Hepatocyte (in vitro differentiated cells): Measurements from ENCODE around the gene PTPN12. TPM values are rescaled to one million over a fixed set of nuclear protein-coding genes. Genes with fewer than 3 reads are reported as not detected.

Source experiments
- DNase-seq: peaks from one replicate; pipeline ENCODE4 v3.0.0-alpha.2; 2016; ENCODE audit warnings: low spot score
- H2AFZ ChIP-seq: fragments of 200-600 bp; sonication (generic); 2 replicates; pipeline ENCODE4 v1.6.0; 2016; ENCODE audit warnings: antibody characterized with exemption, mild to moderate bottlenecking
- H3K27ac ChIP-seq: fragments of 200-600 bp; sonication (generic); 2 replicates; pipeline ENCODE4 v1.5.1; 2016; ENCODE audit warnings: mild to moderate bottlenecking
- H3K27me3 ChIP-seq: fragments of 200-600 bp; sonication (generic); 2 replicates; pipeline ENCODE4 v1.6.1; 2016
- H3K36me3 ChIP-seq: fragments of 200-600 bp; sonication (generic); replicated peaks from 2 replicates; pipeline ENCODE4 v1.5.1; 2016; ENCODE audit warnings: low read depth; ENCODE audit not compliant: insufficient read depth
- H3K4me1 ChIP-seq: fragments of 200-600 bp; sonication (generic); 2 replicates; pipeline ENCODE4 v1.5.1; 2016; ENCODE audit warnings: mild to moderate bottlenecking, moderate library complexity; ENCODE audit not compliant: insufficient read depth
- H3K4me2 ChIP-seq: fragments of 200-600 bp; sonication (generic); 2 replicates; pipeline ENCODE4 v1.6.0; 2016
- H3K4me3 ChIP-seq: fragments of 200-600 bp; sonication (generic); 2 replicates; pipeline ENCODE4 v1.5.1; 2016; ENCODE audit warnings: mild to moderate bottlenecking
- H3K79me2 ChIP-seq: fragments of 200-600 bp; sonication (generic); 2 replicates; pipeline ENCODE4 v1.6.0; 2017; ENCODE audit warnings: mild to moderate bottlenecking
- H3K9me2 ChIP-seq: fragments of 200-600 bp; sonication (generic); replicated peaks from 2 replicates; pipeline ENCODE4 v1.6.0; 2017; ENCODE audit warnings: mild to moderate bottlenecking; ENCODE audit not compliant: insufficient read depth
- H3K9me3 ChIP-seq: fragments of 200-600 bp; sonication (generic); 2 replicates; pipeline ENCODE4 v1.5.1; 2016; ENCODE audit warnings: low read depth, mild to moderate bottlenecking
- H4K20me1 ChIP-seq: fragments of 200-600 bp; sonication (generic); 2 replicates; pipeline ENCODE4 v1.6.0; 2016; ENCODE audit warnings: mild to moderate bottlenecking; ENCODE audit not compliant: insufficient read depth, poor library complexity, severe bottlenecking
- EZH2 ChIP-seq: fragments of 200-600 bp; sonication (generic); IDR thresholded peaks from 2 replicates; pipeline ENCODE4 v1.6.1; 2016; ENCODE audit warnings: antibody characterized with exemption, mild to moderate bottlenecking, borderline replicate concordance
- EZH2phosphoT487 ChIP-seq: fragments of 200-600 bp; sonication (generic); IDR thresholded peaks from one replicate; pipeline ENCODE4 v1.6.1; 2018; ENCODE audit warnings: antibody characterized with exemption, mild to moderate bottlenecking, low read depth, moderate library complexity; ENCODE audit not compliant: unreplicated experiment, severe bottlenecking
- WGBS: methylation state at CpG from one replicate; pipeline ENCODE4 v1.1.6; 2016; ENCODE audit warnings: low lambda C conversion rate; ENCODE audit errors: missing lambda C conversion rate; 5-methylcytosine and 5-hydroxymethylcytosine counted together
- polyA plus RNA-seq: library from polyadenylated mRNA; unstranded; fragments of >200 nt; fragmentation: Nextera tagmentation; extraction: Ambion mirVana; gene quantifications from 2 replicates; pipeline ENCODE4 v1.2.1, GENCODE V29; 2016
- total RNA-seq: library from RNA; depleted of rRNA; stranded (reverse); fragments of >200 nt; gene quantifications from 2 replicates; pipeline ENCODE4 v1.2.3, GENCODE V29; 2014
- TF ChIP-seq, protein P1 (sequence below): fragments of 200-600 bp; sonication (generic); IDR thresholded peaks from 2 replicates; pipeline ENCODE4 v1.5.1; 2016; ENCODE audit warnings: antibody characterized with exemption, mild to moderate bottlenecking; ENCODE audit not compliant: poor library complexity

Gene PTPN12
- total and polyA plus RNA-seq, 2 experiments from 2014 or later = 16.4 to 50.5 TPM

DNA sequence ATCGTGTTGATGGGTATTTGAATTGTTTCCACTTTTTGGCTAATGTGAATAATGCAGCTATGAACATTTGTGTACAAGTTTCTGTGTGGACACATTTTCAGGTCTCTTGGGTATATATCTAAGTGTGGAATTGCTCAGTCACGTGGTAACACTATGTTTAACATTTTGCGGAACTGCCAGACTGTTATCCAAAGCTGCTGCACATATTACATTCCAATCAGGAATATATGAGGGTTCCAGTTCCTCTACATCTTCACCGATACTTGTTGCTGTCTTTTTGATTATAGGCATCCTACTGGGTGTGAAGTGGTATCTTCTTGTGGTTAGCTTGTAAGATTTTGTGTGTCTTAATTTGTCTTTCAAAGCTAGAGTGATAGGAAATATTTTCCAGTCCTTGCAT lies 6.8 kb downstream of the PTPN12 start:
- TF ChIP-seq, protein P1, sequence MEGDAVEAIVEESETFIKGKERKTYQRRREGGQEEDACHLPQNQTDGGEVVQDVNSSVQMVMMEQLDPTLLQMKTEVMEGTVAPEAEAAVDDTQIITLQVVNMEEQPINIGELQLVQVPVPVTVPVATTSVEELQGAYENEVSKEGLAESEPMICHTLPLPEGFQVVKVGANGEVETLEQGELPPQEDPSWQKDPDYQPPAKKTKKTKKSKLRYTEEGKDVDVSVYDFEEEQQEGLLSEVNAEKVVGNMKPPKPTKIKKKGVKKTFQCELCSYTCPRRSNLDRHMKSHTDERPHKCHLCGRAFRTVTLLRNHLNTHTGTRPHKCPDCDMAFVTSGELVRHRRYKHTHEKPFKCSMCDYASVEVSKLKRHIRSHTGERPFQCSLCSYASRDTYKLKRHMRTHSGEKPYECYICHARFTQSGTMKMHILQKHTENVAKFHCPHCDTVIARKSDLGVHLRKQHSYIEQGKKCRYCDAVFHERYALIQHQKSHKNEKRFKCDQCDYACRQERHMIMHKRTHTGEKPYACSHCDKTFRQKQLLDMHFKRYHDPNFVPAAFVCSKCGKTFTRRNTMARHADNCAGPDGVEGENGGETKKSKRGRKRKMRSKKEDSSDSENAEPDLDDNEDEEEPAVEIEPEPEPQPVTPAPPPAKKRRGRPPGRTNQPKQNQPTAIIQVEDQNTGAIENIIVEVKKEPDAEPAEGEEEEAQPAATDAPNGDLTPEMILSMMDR = no peak
- TF ChIP-seq EZH2 (no peak), EZH2phosphoT487 (no peak)
- WGBS = 82% methylated on average over 4 of the region's 4 CpGs
- Histone ChIP-seq H3K27ac (no peak overlapping the region), H2AFZ (no peak overlapping the region), H3K79me2 (peaks cover 100% of the 10 kb centered on the region), H4K20me1 (peaks cover 99% of the 10 kb centered on the region), H3K4me1 (peaks cover 29% of the 10 kb centered on the region), H3K4me3 (no peak overlapping the region), H3K4me2 (peak overlapping the region; percentile 23), H3K27me3 (no peaks in the 10 kb centered on the region), H3K9me3 (no peaks in the 10 kb centered on the region), H3K36me3 (no peaks in the 10 kb centered on the region), H3K9me2 (no peaks in the 10 kb centered on the region)
- no peak for DNase-seq

DNA sequence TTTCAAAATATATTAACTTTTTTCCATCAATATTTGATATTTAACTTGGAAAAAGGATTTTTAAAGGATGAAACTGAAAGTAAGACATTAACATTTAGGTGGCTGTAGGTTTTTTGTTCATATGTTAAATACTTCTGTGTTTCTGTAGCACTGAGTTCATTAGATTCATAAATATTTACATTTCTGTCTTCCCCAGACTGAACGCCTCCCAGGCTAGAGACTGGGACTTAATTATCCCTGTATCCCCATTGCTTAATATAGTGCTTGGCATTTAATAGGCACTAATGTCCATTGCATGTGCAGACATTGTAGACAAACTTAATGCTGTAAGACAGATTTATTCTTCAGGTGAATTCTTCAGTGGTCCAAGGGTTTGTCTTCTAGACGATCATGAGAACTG lies 7.4 kb downstream of the PTPN12 start:
- Histone ChIP-seq H3K4me3 (no peak overlapping the region), H3K36me3 (no peaks in the 10 kb centered on the region), H3K27ac (no peak overlapping the region), H3K4me2 (peak overlapping the region; percentile 23), H4K20me1 (peaks cover 99% of the 10 kb centered on the region), H3K79me2 (peaks cover 100% of the 10 kb centered on the region), H3K27me3 (no peaks in the 10 kb centered on the region), H3K9me3 (no peaks in the 10 kb centered on the region), H3K4me1 (peaks cover 27% of the 10 kb centered on the region), H2AFZ (no peak overlapping the region), H3K9me2 (no peaks in the 10 kb centered on the region)
- no peak for DNase-seq
- no peak for TF ChIP-seq EZH2phosphoT487
- TF ChIP-seq, protein P1 = no peak
- no peak for TF ChIP-seq EZH2
- 37% methylated on average over 2 of the region's 2 CpGs for WGBS

DNA sequence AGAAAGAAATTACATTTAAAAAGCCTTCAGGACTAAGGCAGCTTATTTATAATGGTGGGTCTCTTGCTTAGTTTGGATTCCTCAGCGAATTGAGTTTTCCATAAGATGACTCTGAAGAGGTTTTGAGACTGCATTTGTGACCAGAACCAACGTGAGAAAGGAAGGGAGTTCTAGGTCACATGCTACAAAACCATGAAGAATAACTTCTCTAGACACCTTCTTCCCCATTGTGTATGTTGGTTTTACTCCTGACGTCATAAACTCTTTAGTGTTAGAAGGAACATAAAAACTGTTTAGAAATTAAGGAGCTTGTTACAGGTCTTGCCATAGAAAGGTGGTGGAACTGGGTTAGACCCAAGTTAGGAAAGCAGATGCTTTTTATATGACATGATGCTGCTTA lies 11.1 kb downstream of the PTPN12 start:
- Histone ChIP-seq H3K4me3 (no peak overlapping the region), H3K79me2 (peaks cover 100% of the 10 kb centered on the region), H4K20me1 (peaks cover 93% of the 10 kb centered on the region), H3K27ac (no peak overlapping the region), H2AFZ (no peak overlapping the region), H3K4me2 (no peak overlapping the region), H3K9me3 (no peaks in the 10 kb centered on the region), H3K36me3 (no peaks in the 10 kb centered on the region), H3K9me2 (no peaks in the 10 kb centered on the region), H3K27me3 (no peaks in the 10 kb centered on the region), H3K4me1 (no peaks in the 10 kb centered on the region)
- WGBS = 79% methylated on average over 3 of the region's 3 CpGs
- no peak for TF ChIP-seq EZH2
- TF ChIP-seq EZH2phosphoT487 = no peak
- TF ChIP-seq, protein P1 = no peak
- DNase-seq = no peak
